ENCODE results near the gene PNLIPRP1.
A peak's percentile ranks its signal among the peaks of the same experiment; 100 is the strongest.

The PNLIPRP1 gene

DNA sequence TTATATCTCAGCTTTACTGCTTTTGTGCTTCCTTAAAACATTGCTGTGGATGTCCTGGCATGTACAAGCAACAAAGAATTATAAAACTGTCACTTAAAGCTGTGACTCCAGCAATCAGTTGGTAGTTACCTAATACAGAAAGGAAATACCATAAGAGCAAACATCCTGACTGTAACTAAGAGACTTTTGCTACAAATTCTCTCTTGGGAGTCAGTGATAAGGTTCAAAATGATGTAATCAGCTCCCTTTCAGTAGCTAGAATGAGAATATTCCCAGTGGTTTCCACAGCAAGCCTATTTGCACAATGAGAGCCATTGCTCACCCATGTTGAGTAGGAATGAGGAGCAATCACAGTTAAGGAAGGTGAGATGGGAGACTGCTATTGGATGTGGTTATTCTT is 7.6 kb downstream of the PNLIPRP1 start:
- Histone ChIP-seq H3K14ac (ENCODE audit: low read length) (no peak overlapping the region), H3K27me3 (ENCODE audit: control insufficient read depth in 3 of 3, insufficient read depth in 3 of 3, low read depth in 1 of 3, low read length in 3 of 3) (no peaks in the 10 kb centered on the region), H3K9ac (ENCODE audit: low read depth, low read length, poor library complexity) (no peak overlapping the region), H4K8ac (ENCODE audit: low read depth, low read length) (no peak overlapping the region), H3K4me2 (ENCODE audit: insufficient read depth, low read length, poor library complexity, severe bottlenecking) (no peak overlapping the region), H2BK15ac (ENCODE audit: low read length) (no peak overlapping the region), H2BK12ac (ENCODE audit: low read length) (no peak overlapping the region), H3K4me3 (ENCODE audit: low read length in 2 of 2) (no peak overlapping the region), H3K9me3 (replicated peaks in 1 of 2; ENCODE audit: control insufficient read depth in 2 of 2, insufficient read depth in 1 of 2, low read depth in 1 of 2, low read length in 2 of 2) (no peaks in the 10 kb centered on the region), H3K79me1 (ENCODE audit: low read depth, low read length) (no peaks in the 10 kb centered on the region), H3K27ac (replicated peaks; ENCODE audit: low read length) (no peak overlapping the region), H3K18ac (ENCODE audit: low read length) (no peak overlapping the region), H3K23ac (ENCODE audit: low read depth, low read length, poor library complexity) (no peak overlapping the region), H3K4me1 (ENCODE audit: control insufficient read depth in 2 of 2, insufficient read depth in 1 of 2, low read depth in 1 of 2, low read length in 2 of 2) (no peaks in the 10 kb centered on the region), H2AFZ (ENCODE audit: low read length) (no peak overlapping the region), H3K36me3 (replicated peaks in 1 of 2; ENCODE audit: control insufficient read depth in 2 of 2, insufficient read depth in 2 of 2, low read length in 2 of 2) (no peaks in the 10 kb centered on the region), H4K91ac (ENCODE audit: low read depth, low read length, poor library complexity) (no peak overlapping the region), H2BK120ac (ENCODE audit: low read depth, low read length) (no peak overlapping the region), H2BK5ac (ENCODE audit: low read length) (no peak overlapping the region), H3K4ac (ENCODE audit: low read length) (no peak overlapping the region), H2AK5ac (ENCODE audit: low read depth, low read length) (no peak overlapping the region)
- no peak for DNase-seq (ENCODE audit: low spot score)

DNA sequence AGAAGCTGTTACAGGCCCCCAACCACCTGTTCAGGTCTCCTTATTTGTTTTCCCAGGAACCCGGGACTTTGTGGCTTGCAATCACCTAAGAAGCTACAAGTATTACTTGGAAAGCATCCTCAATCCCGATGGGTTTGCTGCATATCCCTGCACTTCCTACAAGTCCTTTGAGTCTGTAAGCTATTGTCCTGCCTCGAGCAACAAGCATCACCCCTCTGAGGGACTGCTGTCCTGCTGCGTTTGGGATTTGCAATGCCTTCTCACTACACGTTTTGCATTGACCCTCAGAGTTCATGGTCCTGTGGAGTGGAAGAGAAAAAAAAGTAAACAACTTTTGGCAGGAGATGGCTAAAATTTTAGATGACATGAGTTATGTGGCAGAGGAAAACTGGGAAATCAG is 9.2 kb downstream of the PNLIPRP1 start:
- H3K36me3 ChIP-seq (replicated peaks in 1 of 2; ENCODE audit: control insufficient read depth in 2 of 2, insufficient read depth in 2 of 2, low read length in 2 of 2): no peaks in the 10 kb centered on the region
- H4K8ac ChIP-seq (ENCODE audit: low read depth, low read length): no peak overlapping the region
- H2BK5ac ChIP-seq (ENCODE audit: low read length): no peak overlapping the region
- no peak overlapping the region for H3K23ac ChIP-seq (ENCODE audit: low read depth, low read length, poor library complexity)
- no peak overlapping the region for H2AFZ ChIP-seq (ENCODE audit: low read length)
- no peak overlapping the region for H2BK120ac ChIP-seq (ENCODE audit: low read depth, low read length)
- H4K91ac ChIP-seq (ENCODE audit: low read depth, low read length, poor library complexity): no peak overlapping the region
- H3K4me1 ChIP-seq (ENCODE audit: control insufficient read depth in 2 of 2, insufficient read depth in 1 of 2, low read depth in 1 of 2, low read length in 2 of 2): no peaks in the 10 kb centered on the region
- H3K4me2 ChIP-seq (ENCODE audit: insufficient read depth, low read length, poor library complexity, severe bottlenecking): no peak overlapping the region
- no peak overlapping the region for H3K18ac ChIP-seq (ENCODE audit: low read length)
- WGBS, 2 donors (ENCODE audit: extremely low coverage in 2 of 2, insufficient read length in 2 of 2, insufficient replicate concordance in 1 of 2): no CpG with 5 or more reads among the region's 5 CpGs
- no peak overlapping the region for H2BK12ac ChIP-seq (ENCODE audit: low read length)
- H3K27me3 ChIP-seq (ENCODE audit: control insufficient read depth in 3 of 3, insufficient read depth in 3 of 3, low read depth in 1 of 3, low read length in 3 of 3): no peaks in the 10 kb centered on the region
- H3K27ac ChIP-seq (replicated peaks; ENCODE audit: low read length): no peak overlapping the region
- no peak overlapping the region for H3K4ac ChIP-seq (ENCODE audit: low read length)
- H3K9ac ChIP-seq (ENCODE audit: low read depth, low read length, poor library complexity): no peak overlapping the region
- no peak overlapping the region for H2AK5ac ChIP-seq (ENCODE audit: low read depth, low read length)
- H3K79me1 ChIP-seq (ENCODE audit: low read depth, low read length): no peaks in the 10 kb centered on the region
- DNase-seq (ENCODE audit: low spot score): no peak
- no peak overlapping the region for H2BK15ac ChIP-seq (ENCODE audit: low read length)
- H3K14ac ChIP-seq (ENCODE audit: low read length): no peak overlapping the region
- H3K9me3 ChIP-seq (replicated peaks in 1 of 2; ENCODE audit: control insufficient read depth in 2 of 2, insufficient read depth in 1 of 2, low read depth in 1 of 2, low read length in 2 of 2): no peaks in the 10 kb centered on the region
- H3K4me3 ChIP-seq (ENCODE audit: low read length in 2 of 2): no peak overlapping the region

DNA sequence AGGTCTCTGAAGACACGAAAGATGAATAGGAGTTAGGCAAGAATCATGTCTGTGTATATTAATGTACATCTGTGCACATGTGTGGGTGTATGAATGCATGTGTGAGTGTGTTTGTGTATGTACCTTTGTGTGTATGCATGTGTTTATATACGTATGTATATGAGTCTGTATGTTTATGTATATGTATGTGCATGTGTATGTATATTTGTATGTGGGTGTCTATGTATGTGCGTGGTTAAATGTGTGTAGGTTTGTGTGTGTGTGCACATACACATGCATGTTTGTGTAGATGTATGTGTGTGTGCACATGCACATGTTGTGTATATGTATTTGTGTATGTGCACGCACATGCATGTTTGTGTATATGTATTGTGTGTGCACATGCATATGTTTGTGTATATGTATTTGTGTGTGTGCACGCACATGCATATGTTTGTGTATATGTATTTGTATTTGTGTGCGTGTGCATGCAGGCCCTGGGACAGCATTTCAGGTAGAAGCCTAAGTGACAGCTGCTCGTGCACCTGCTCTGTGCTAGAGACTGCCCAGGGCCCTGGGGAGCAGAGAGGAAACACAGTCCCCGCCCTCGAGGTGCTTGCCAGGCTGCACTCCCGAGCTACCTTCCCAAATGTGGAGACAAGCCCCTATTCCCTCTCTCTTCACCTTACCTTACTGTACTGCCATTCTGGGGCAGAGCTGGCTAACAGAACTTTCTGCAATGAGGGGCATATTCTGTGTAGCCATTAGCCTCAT is 12.1 kb downstream of the PNLIPRP1 start:
- H3K9ac ChIP-seq (ENCODE audit: low read depth, low read length, poor library complexity): no peak overlapping the region
- H3K18ac ChIP-seq (ENCODE audit: low read length): no peak overlapping the region
- H2AK5ac ChIP-seq (ENCODE audit: low read depth, low read length): no peak overlapping the region
- H3K27me3 ChIP-seq (ENCODE audit: control insufficient read depth in 3 of 3, insufficient read depth in 3 of 3, low read depth in 1 of 3, low read length in 3 of 3): no peaks in the 10 kb centered on the region
- no peak for DNase-seq (ENCODE audit: low spot score)
- H2BK120ac ChIP-seq (ENCODE audit: low read depth, low read length): no peak overlapping the region
- no peaks in the 10 kb centered on the region for H3K4me1 ChIP-seq (ENCODE audit: control insufficient read depth in 2 of 2, insufficient read depth in 1 of 2, low read depth in 1 of 2, low read length in 2 of 2)
- H3K14ac ChIP-seq (ENCODE audit: low read length): no peak overlapping the region
- H3K4me3 ChIP-seq (ENCODE audit: low read length in 2 of 2): no peak overlapping the region
- WGBS, 2 donors (ENCODE audit: extremely low coverage in 2 of 2, insufficient read length in 2 of 2, insufficient replicate concordance in 1 of 2): no CpG with 5 or more reads among the region's 10 CpGs
- H3K79me1 ChIP-seq (ENCODE audit: low read depth, low read length): no peaks in the 10 kb centered on the region
- no peaks in the 10 kb centered on the region for H3K36me3 ChIP-seq (replicated peaks in 1 of 2; ENCODE audit: control insufficient read depth in 2 of 2, insufficient read depth in 2 of 2, low read length in 2 of 2)
- H3K23ac ChIP-seq (ENCODE audit: low read depth, low read length, poor library complexity): no peak overlapping the region
- H2AFZ ChIP-seq (ENCODE audit: low read length): no peak overlapping the region
- H3K27ac ChIP-seq (replicated peaks; ENCODE audit: low read length): no peak overlapping the region
- H4K8ac ChIP-seq (ENCODE audit: low read depth, low read length): no peak overlapping the region
- no peak overlapping the region for H2BK5ac ChIP-seq (ENCODE audit: low read length)
- peak overlapping the region; percentile 18 for H4K91ac ChIP-seq (ENCODE audit: low read depth, low read length, poor library complexity)
- H3K4ac ChIP-seq (ENCODE audit: low read length): no peak overlapping the region
- H3K4me2 ChIP-seq (ENCODE audit: insufficient read depth, low read length, poor library complexity, severe bottlenecking): no peak overlapping the region
- no peak overlapping the region for H2BK12ac ChIP-seq (ENCODE audit: low read length)
- H3K9me3 ChIP-seq (replicated peaks in 1 of 2; ENCODE audit: control insufficient read depth in 2 of 2, insufficient read depth in 1 of 2, low read depth in 1 of 2, low read length in 2 of 2): no peaks in the 10 kb centered on the region
- no peak overlapping the region for H2BK15ac ChIP-seq (ENCODE audit: low read length)

DNA sequence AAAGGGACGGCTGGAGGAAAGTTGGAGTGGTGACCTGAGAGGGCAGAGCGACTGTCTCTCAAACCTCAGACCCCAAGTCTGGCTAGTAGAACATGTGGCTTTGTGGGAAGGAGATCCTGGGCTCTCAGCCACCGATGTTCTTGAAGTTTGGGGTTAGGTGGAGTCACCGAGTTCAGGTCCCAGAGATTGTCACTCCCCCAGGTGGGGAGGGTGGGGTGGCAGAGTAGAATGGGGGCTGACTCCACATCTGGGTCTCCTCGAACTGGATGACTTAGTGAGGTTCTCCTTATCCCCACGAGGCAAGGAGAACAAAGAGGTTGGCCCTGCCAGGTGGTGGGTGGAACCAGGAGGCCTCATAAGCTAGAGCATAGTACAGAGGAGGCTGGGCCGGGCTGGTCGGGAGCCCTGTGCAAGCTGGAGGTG is 15.3 kb downstream of the PNLIPRP1 start:
- Histone ChIP-seq H4K91ac (ENCODE audit: low read depth, low read length, poor library complexity) (no peak overlapping the region), H3K4me1 (ENCODE audit: control insufficient read depth in 2 of 2, insufficient read depth in 1 of 2, low read depth in 1 of 2, low read length in 2 of 2) (no peaks in the 10 kb centered on the region), H3K23ac (ENCODE audit: low read depth, low read length, poor library complexity) (no peak overlapping the region), H3K9me3 (replicated peaks in 1 of 2; ENCODE audit: control insufficient read depth in 2 of 2, insufficient read depth in 1 of 2, low read depth in 1 of 2, low read length in 2 of 2) (peaks cover 0 to 5% of the 10 kb centered on the region in 2 donors), H2AK5ac (ENCODE audit: low read depth, low read length) (no peak overlapping the region), H3K79me1 (ENCODE audit: low read depth, low read length) (no peaks in the 10 kb centered on the region), H3K4me2 (ENCODE audit: insufficient read depth, low read length, poor library complexity, severe bottlenecking) (no peak overlapping the region), H3K18ac (ENCODE audit: low read length) (no peak overlapping the region), H2BK5ac (ENCODE audit: low read length) (no peak overlapping the region), H3K4me3 (ENCODE audit: low read length in 2 of 2) (no peak overlapping the region), H2BK15ac (ENCODE audit: low read length) (no peak overlapping the region), H3K27ac (replicated peaks; ENCODE audit: low read length) (no peak overlapping the region), H2AFZ (ENCODE audit: low read length) (no peak overlapping the region), H3K36me3 (replicated peaks in 1 of 2; ENCODE audit: control insufficient read depth in 2 of 2, insufficient read depth in 2 of 2, low read length in 2 of 2) (no peaks in the 10 kb centered on the region), H2BK120ac (ENCODE audit: low read depth, low read length) (no peak overlapping the region), H3K9ac (ENCODE audit: low read depth, low read length, poor library complexity) (no peak overlapping the region), H2BK12ac (ENCODE audit: low read length) (no peak overlapping the region), H3K4ac (ENCODE audit: low read length) (no peak overlapping the region), H3K14ac (ENCODE audit: low read length) (no peak overlapping the region), H4K8ac (ENCODE audit: low read depth, low read length) (no peak overlapping the region), H3K27me3 (ENCODE audit: control insufficient read depth in 3 of 3, insufficient read depth in 3 of 3, low read depth in 1 of 3, low read length in 3 of 3) (no peaks in the 10 kb centered on the region)
- DNase-seq (ENCODE audit: low spot score): no peak
- WGBS, 2 donors (ENCODE audit: extremely low coverage in 2 of 2, insufficient read length in 2 of 2, insufficient replicate concordance in 1 of 2): no CpG with 5 or more reads among the region's 8 CpGs
